Measurements from ENCODE around the gene CEP63. TPM values are rescaled to one million over a fixed set of nuclear protein-coding genes. Genes with fewer than 3 reads are reported as not detected.
A peak's percentile ranks its signal among the peaks of the same experiment; 100 is the strongest.

Gene CEP63
- total and polyA plus RNA-seq, 2 experiments from 2014 or later, result 15.1 to 53.9 TPM

GRCh38 chr3:134542287-134542958 lies 56.6 kb downstream of the CEP63 start:
- TF ChIP-seq CTCF (conservative IDR thresholded peaks at IDR 0.05; ENCODE audit: low read depth in 2 of 2), result peak in 1 of 2 experiments; percentile 7; a peak in 1 of 4 replicates
- no peak for TF ChIP-seq POLR2AphosphoS5 (IDR thresholded peaks at IDR 0.05; ENCODE audit: low read depth)
- Histone ChIP-seq H2AFZ (no peak overlapping the region), H3K4me1 (ENCODE audit: insufficient read depth) (no peaks in the 10 kb centered on the region), H3K27me3 (ENCODE audit: insufficient read depth) (no peaks in the 10 kb centered on the region), H3K79me2 (replicated peaks; ENCODE audit: insufficient read depth) (no peaks in the 10 kb centered on the region), H3F3A (replicated peaks; ENCODE audit: low read depth) (no peaks in the 10 kb centered on the region), H3K36me3 (ENCODE audit: insufficient read depth) (no peaks in the 10 kb centered on the region; the same call in 1 of the 2 replicates), H4K20me1 (replicated peaks; ENCODE audit: insufficient read depth) (no peaks in the 10 kb centered on the region), H3K4me2 (no peak overlapping the region), H3K27ac (ENCODE audit: low read depth) (no peak overlapping the region), H3K9me2 (ENCODE audit: insufficient read depth) (no peaks in the 10 kb centered on the region), H3K4me3 (no peak overlapping the region)
- Mint-ChIP-seq H3K4me1 (no peaks in the 10 kb centered on the region), H3K27me3 (ENCODE audit: insufficient read depth, low read depth, poor library complexity) (peaks cover 2% of the 10 kb centered on the region), H3K27ac (no peak overlapping the region), H3K4me3 (no peak overlapping the region), H3K36me3 (ENCODE audit: low read depth) (peaks cover 4% of the 10 kb centered on the region), H3K9me3 (no peaks in the 10 kb centered on the region)
- DNase-seq (ENCODE audit: low spot score) (peak; percentile 25), ATAC-seq (peak; percentile 66)

GRCh38 chr3:134543113-134543512 lies 57.3 kb downstream of the CEP63 start:
- H3K4me3 Mint-ChIP-seq, result no peak overlapping the region
- no peaks in the 10 kb centered on the region for H3K79me2 ChIP-seq (replicated peaks; ENCODE audit: insufficient read depth)
- H3K27ac ChIP-seq (ENCODE audit: low read depth), result no peak overlapping the region
- no peak overlapping the region for H2AFZ ChIP-seq
- H3K9me3 Mint-ChIP-seq, result no peaks in the 10 kb centered on the region
- no peaks in the 10 kb centered on the region for H3K9me2 ChIP-seq (ENCODE audit: insufficient read depth)
- H3K4me1 ChIP-seq (ENCODE audit: insufficient read depth), result no peaks in the 10 kb centered on the region
- no peaks in the 10 kb centered on the region for H3F3A ChIP-seq (replicated peaks; ENCODE audit: low read depth)
- no peak overlapping the region for H3K4me3 ChIP-seq
- no peaks in the 10 kb centered on the region; the same call in 1 of the 2 replicates for H3K36me3 ChIP-seq (ENCODE audit: insufficient read depth)
- no peaks in the 10 kb centered on the region for H4K20me1 ChIP-seq (replicated peaks; ENCODE audit: insufficient read depth)
- DNase-seq (ENCODE audit: low spot score) (no peak), ATAC-seq (no peak)
- no peaks in the 10 kb centered on the region for H3K27me3 ChIP-seq (ENCODE audit: insufficient read depth)
- H3K27ac Mint-ChIP-seq, result no peak overlapping the region
- H3K27me3 Mint-ChIP-seq (ENCODE audit: insufficient read depth, low read depth, poor library complexity), result peaks cover 2% of the 10 kb centered on the region
- no peak overlapping the region for H3K4me2 ChIP-seq
- H3K4me1 Mint-ChIP-seq, result no peaks in the 10 kb centered on the region
- H3K36me3 Mint-ChIP-seq (ENCODE audit: low read depth), result peaks cover 4% of the 10 kb centered on the region; the same call in 2 of the 3 replicates
- no peak for TF ChIP-seq POLR2AphosphoS5 (IDR thresholded peaks at IDR 0.05; ENCODE audit: low read depth)
- no peak for TF ChIP-seq CTCF (conservative IDR thresholded peaks at IDR 0.05; ENCODE audit: low read depth in 2 of 2)
- no peak for TF ChIP-seq EZH2phosphoT487 (IDR thresholded peaks at IDR 0.05; ENCODE audit: unreplicated experiment)
- no peak for TF ChIP-seq CREB1 (CRISPR knock-in tag; IDR thresholded peaks at IDR 0.05; ENCODE audit: low read depth)
- no peak for TF ChIP-seq ZNF331 (CRISPR knock-in tag; IDR thresholded peaks at IDR 0.05; ENCODE audit: low read depth)
- no peak for TF ChIP-seq REST (IDR thresholded peaks at IDR 0.05; ENCODE audit: unreplicated experiment)
